SK-N-SH (cell line): ENCODE results near the gene ALPG. TPM values are rescaled to one million over a fixed set of nuclear protein-coding genes. Genes with fewer than 3 reads are reported as not detected.

Source experiments
- CTCF ChIA-PET: fragments of 300-600, 350-600 bp; formaldehyde crosslinking; extraction: SDS; loops from one replicate; lab custom pipeline; 2021; lab: Yijun Ruan, JAX
- POLR2A ChIA-PET: fragments of 350-600 bp; sonication (Branson Sonifier 250); formaldehyde crosslinking; extraction: SDS; loops from one replicate; lab custom pipeline; 2020; ENCODE audit warnings: antibody characterized with exemption, inconsistent platforms; lab: Yijun Ruan, JAX
- DNase-seq: peaks from one replicate; pipeline ENCODE4 v3.0.0; 2012
- H2AFZ ChIP-seq: fragments of 200-600 bp; sonication (generic); 2 replicates; pipeline ENCODE4 v1.8.1; 2016; ENCODE audit warnings: antibody characterized with exemption, mild to moderate bottlenecking, low read depth
- H3F3A ChIP-seq: fragments of 200-600 bp; sonication (generic); replicated peaks from 2 replicates; pipeline ENCODE3; 2016; ENCODE audit warnings: antibody characterized with exemption, mild to moderate bottlenecking; ENCODE audit not compliant: insufficient read depth
- H3K27ac ChIP-seq, 2 experiments: fragments of 200-500 bp in 1 of 2; fragments of 200-600 bp in 1 of 2; sonication (Bioruptor generic) in 1 of 2; sonication (generic), shearing (Covaris generic) in 1 of 2; 2 replicates each; pipeline versions ENCODE4 v1.5.1 to v1.6.1; 2014 to 2016; ENCODE audit warnings: low read depth in 2 of 2, inconsistent platforms in 1 of 2, low read length in 1 of 2, mild to moderate bottlenecking in 1 of 2, mixed read lengths in 1 of 2
- H3K27me3 ChIP-seq: fragments of 200-600 bp; sonication (generic), shearing (Covaris generic); 2 replicates; pipeline ENCODE4 v1.6.1; 2016; ENCODE audit warnings: mixed run types; ENCODE audit not compliant: insufficient read depth
- H3K36me3 ChIP-seq, 2 experiments: fragments of 200-500 bp in 1 of 2; fragments of 200-600 bp in 1 of 2; sonication (Bioruptor generic) in 1 of 2; sonication (generic) in 1 of 2; replicated peaks in 1 of 2; 2 replicates each; pipeline versions ENCODE3 to v1.5.1; 2014 to 2016; ENCODE audit warnings: low read length in 1 of 2, mild to moderate bottlenecking in 1 of 2; ENCODE audit not compliant: insufficient read depth in 2 of 2, control insufficient read depth in 1 of 2
- H3K4me1 ChIP-seq, 2 experiments: fragments of 200-500 bp in 1 of 2; fragments of 200-600 bp in 1 of 2; sonication (Bioruptor generic) in 1 of 2; sonication (generic), shearing (Covaris generic) in 1 of 2; 2 replicates each; pipeline versions ENCODE4 v1.5.1 to v1.6.1; 2014 to 2016; ENCODE audit warnings: low read depth in 1 of 2, low read length in 1 of 2, mixed run types in 1 of 2; ENCODE audit not compliant: insufficient read depth in 2 of 2, control insufficient read depth in 1 of 2
- H3K4me2 ChIP-seq: fragments of 200-600 bp; sonication (generic), shearing (Covaris generic); 2 replicates; pipeline ENCODE4 v1.6.1; 2017; ENCODE audit warnings: mixed run types
- H3K4me3 ChIP-seq, 2 experiments: fragments of 200-500 bp in 1 of 2; fragments of 200-600 bp in 1 of 2; sonication (Bioruptor generic) in 1 of 2; sonication (generic), shearing (Covaris generic) in 1 of 2; 2 replicates each; pipeline versions ENCODE4 v1.5.1 to v1.8.1; 2014 to 2016; ENCODE audit warnings: low read depth in 2 of 2, inconsistent platforms in 1 of 2, low read length in 1 of 2, mild to moderate bottlenecking in 1 of 2, mixed read lengths in 1 of 2, moderate library complexity in 1 of 2
- H3K79me2 ChIP-seq: fragments of 200-600 bp; sonication (generic); 2 replicates; pipeline ENCODE4 v1.8.1; 2017; ENCODE audit warnings: mild to moderate bottlenecking; ENCODE audit not compliant: insufficient read depth
- H3K9ac ChIP-seq: fragments of 200-600 bp; sonication (generic); 2 replicates; pipeline ENCODE4 v1.6.1; 2017; ENCODE audit warnings: mixed run types
- H3K9me2 ChIP-seq: fragments of 200-600 bp; sonication (generic); 2 replicates; pipeline ENCODE4 v1.6.1; 2017; ENCODE audit warnings: mixed run types
- H3K9me3 ChIP-seq: fragments of 200-600 bp; sonication (generic); 2 replicates; pipeline ENCODE4 v1.6.1; 2017; ENCODE audit warnings: mixed run types, mild to moderate bottlenecking, moderate library complexity
- H4K20me1 ChIP-seq: fragments of 200-600 bp; sonication (generic); 2 replicates; pipeline ENCODE4 v1.6.1; 2017; ENCODE audit warnings: mild to moderate bottlenecking, mixed run types; ENCODE audit not compliant: insufficient read depth
- CHD2 ChIP-seq: fragments of 150-350 bp; IDR thresholded peaks from 2 replicates; pipeline ENCODE4 v1.6.1; 2018; ENCODE audit warnings: low read length; ENCODE audit not compliant: partially characterized antibody
- CTCF ChIP-seq: fragments of 200-600 bp; sonication (generic); IDR thresholded peaks from 2 replicates; pipeline ENCODE4 v1.6.1; 2017; ENCODE audit warnings: antibody characterized with exemption, mild to moderate bottlenecking, moderate library complexity
- EP300 ChIP-seq, 2 experiments: IDR thresholded peaks; 2 replicates each; pipeline versions ENCODE4 v1.4.0 to v1.6.1; 2012; ENCODE audit warnings: borderline replicate concordance in 1 of 2, low read depth in 1 of 2, low read length in 1 of 2
- FOSL2 ChIP-seq: IDR thresholded peaks from 2 replicates; pipeline ENCODE4 v1.4.0; 2012; ENCODE audit warnings: low read depth, mild to moderate bottlenecking, moderate library complexity, borderline replicate concordance
- FOXM1 ChIP-seq: IDR thresholded peaks from 2 replicates; pipeline ENCODE4 v1.4.0; 2012; ENCODE audit warnings: low read depth, mild to moderate bottlenecking
- GABPA ChIP-seq: IDR thresholded peaks from 2 replicates; pipeline ENCODE4 v1.4.0; 2012; ENCODE audit warnings: low read depth, mild to moderate bottlenecking
- GATA2 ChIP-seq: sonication (generic); formaldehyde crosslinking; IDR thresholded peaks from 2 replicates; pipeline ENCODE4 v1.5.0; 2020; ENCODE audit warnings: mild to moderate bottlenecking, missing genetic modification reagents
- JUND ChIP-seq: IDR thresholded peaks from 2 replicates; pipeline ENCODE4 v1.4.0; 2012
- MEF2A ChIP-seq: IDR thresholded peaks from 2 replicates; pipeline ENCODE4 v1.4.0; 2012; ENCODE audit warnings: low read depth, borderline replicate concordance
- PBX3 ChIP-seq: IDR thresholded peaks from 2 replicates; pipeline ENCODE4; 2012
- POLR2AphosphoS5 ChIP-seq: IDR thresholded peaks from 2 replicates; pipeline ENCODE4 v1.6.1; 2012; ENCODE audit warnings: low read depth, low read length
- REST ChIP-seq: IDR thresholded peaks from 2 replicates; pipeline ENCODE4 v1.6.1; 2012; ENCODE audit warnings: mild to moderate bottlenecking, low read depth, low read length, moderate library complexity
- TAF1 ChIP-seq: IDR thresholded peaks from 2 replicates; pipeline ENCODE4 v1.6.1; 2012; ENCODE audit warnings: low read depth, mild to moderate bottlenecking, low read length, moderate library complexity, borderline replicate concordance
- TCF12 ChIP-seq: IDR thresholded peaks from 2 replicates; pipeline ENCODE4 v1.4.0; 2012
- USF1 ChIP-seq: IDR thresholded peaks from 2 replicates; pipeline ENCODE4 v1.4.0; 2012; ENCODE audit warnings: low read depth, borderline replicate concordance
- WGBS: methylation state at CpG from one replicate; pipeline ENCODE4 v1.1.6; 2017; ENCODE audit warnings: low lambda C conversion rate; 5-methylcytosine and 5-hydroxymethylcytosine counted together
- polyA plus RNA-seq, 3 experiments: library from polyadenylated mRNA; depleted of rRNA; stranded (reverse); fragments of >200 nt; gene quantifications; 2 replicates each; pipeline ENCODE4 v1.2.3, GENCODE V29; 2012

ALPG gene
- polyA plus RNA-seq, 1 of the 3 experiments (the other 2 are of a cell fraction): not detected

- no peaks in the 10 kb centered on the region for H3F3A ChIP-seq
- ChIA-PET CTCF (interaction anchor here (0.7 to 10.0 kb wide), 2 partner anchors 26 to 75 kb away, joined by 3 to 196 read pairs; partner anchors contain the start of genes CHRND and PRSS56), POLR2A (no interaction called here)
- H3K4me1 ChIP-seq: no peaks in the 10 kb centered on the region; a peak in 1 of 4 replicates
- H3K9me3 ChIP-seq: no peaks in the 10 kb centered on the region
- no peak overlapping the region for H2AFZ ChIP-seq
- H3K36me3 ChIP-seq: no peaks in the 10 kb centered on the region
- no peak overlapping the region for H3K27ac ChIP-seq
- H3K9ac ChIP-seq: no peak overlapping the region
- TF ChIP-seq PBX3 (no peak), CTCF (no peak), GABPA (no peak), FOSL2 (no peak), TAF1 (no peak), POLR2AphosphoS5 (no peak), USF1 (no peak), EP300 (IDR thresholded peaks at IDR 0.05; ENCODE audit: borderline replicate concordance in 1 of 2, low read depth in 1 of 2, low read length in 1 of 2) (no peak), MEF2A (no peak), JUND (no peak), TCF12 (no peak), GATA2 (no peak), REST (no peak), FOXM1 (no peak), CHD2 (no peak)
- no peak overlapping the region for H3K4me2 ChIP-seq
- no peaks in the 10 kb centered on the region for H3K9me2 ChIP-seq
- no peak overlapping the region for H3K4me3 ChIP-seq
- no peak for DNase-seq
- WGBS: 54% methylated on average over 3 of the region's 10 CpGs
- H4K20me1 ChIP-seq: no peaks in the 10 kb centered on the region
- no peaks in the 10 kb centered on the region for H3K27me3 ChIP-seq
- H3K79me2 ChIP-seq: no peaks in the 10 kb centered on the region
These were observed 41.7 kb downstream of the ALPG start for GRCh38 chr2:232448304-232448690.
